ENCODE results near the gene WNT3A. TPM values are rescaled to one million over a fixed set of nuclear protein-coding genes. Genes with fewer than 3 reads are reported as not detected.

Gene WNT3A
- total and polyA plus RNA-seq, 2 experiments from 2014 or later = 0.07 to 0.65 TPM

- no peak for TF ChIP-seq ZNF462 (CRISPR knock-in tag; IDR thresholded peaks at IDR 0.05)
- no peak for TF ChIP-seq STAT1 (IDR thresholded peaks at IDR 0.05; ENCODE audit: unreplicated experiment)
- no peak for TF ChIP-seq POLR2AphosphoS5 (IDR thresholded peaks at IDR 0.05; ENCODE audit: low read depth)
- TF ChIP-seq ZNF331 (CRISPR knock-in tag; IDR thresholded peaks at IDR 0.05; ENCODE audit: low read depth) = no peak
- no peak for TF ChIP-seq NANOG (IDR thresholded peaks at IDR 0.05; ENCODE audit: borderline replicate concordance)
- TF ChIP-seq CTCF (conservative IDR thresholded peaks at IDR 0.05; ENCODE audit: low read depth in 2 of 2) = no peak
- no peak for TF ChIP-seq ZNF114 (CRISPR knock-in tag; IDR thresholded peaks at IDR 0.05)
- TF ChIP-seq EZH2phosphoT487 (IDR thresholded peaks at IDR 0.05; ENCODE audit: unreplicated experiment) = no peak
- TF ChIP-seq ETS1 (IDR thresholded peaks at IDR 0.05) = no peak
Measured at GRCh38 chr1:228065543-228066347, 58.9 kb downstream of the WNT3A start (continued).

Data from GM23338 (cell line).